ENCODE results near the gene FCN2.
A peak's percentile ranks its signal among the peaks of the same experiment; 100 is the strongest.

The FCN2 gene

DNA sequence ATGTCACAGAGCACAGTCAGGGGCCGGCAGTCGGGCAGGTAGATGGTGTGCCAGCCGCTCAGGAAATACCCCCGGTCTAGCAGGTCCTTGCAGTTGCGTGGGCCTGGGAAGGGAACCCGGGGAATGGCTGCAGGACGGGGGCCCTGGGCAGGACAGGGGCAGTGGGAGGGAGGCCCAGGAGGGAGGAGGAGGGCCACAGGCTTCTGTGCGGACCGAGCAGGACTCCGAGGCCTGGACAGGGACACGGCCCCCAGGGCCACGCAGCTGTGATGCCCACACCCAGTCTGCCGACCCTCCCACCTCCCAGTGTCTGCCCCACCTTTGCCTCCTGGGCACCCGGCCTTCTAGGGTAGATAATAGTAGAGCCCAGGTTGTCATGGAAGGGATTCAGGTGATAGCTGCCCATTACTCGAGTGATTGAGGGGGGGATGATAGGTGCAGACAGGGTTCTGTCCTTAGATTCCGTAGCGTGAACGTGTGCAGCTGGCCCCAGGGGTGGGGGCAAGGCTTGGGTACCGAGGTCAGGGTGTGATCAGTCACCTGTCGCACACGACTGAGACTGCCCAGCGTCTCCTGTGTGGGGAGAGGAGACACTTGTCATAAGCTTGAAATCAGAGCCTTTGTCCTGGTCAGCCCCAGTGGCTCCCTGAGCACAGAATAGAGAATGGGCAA is 32.6 kb downstream of the FCN2 start:
- no peak for DNase-seq

DNA sequence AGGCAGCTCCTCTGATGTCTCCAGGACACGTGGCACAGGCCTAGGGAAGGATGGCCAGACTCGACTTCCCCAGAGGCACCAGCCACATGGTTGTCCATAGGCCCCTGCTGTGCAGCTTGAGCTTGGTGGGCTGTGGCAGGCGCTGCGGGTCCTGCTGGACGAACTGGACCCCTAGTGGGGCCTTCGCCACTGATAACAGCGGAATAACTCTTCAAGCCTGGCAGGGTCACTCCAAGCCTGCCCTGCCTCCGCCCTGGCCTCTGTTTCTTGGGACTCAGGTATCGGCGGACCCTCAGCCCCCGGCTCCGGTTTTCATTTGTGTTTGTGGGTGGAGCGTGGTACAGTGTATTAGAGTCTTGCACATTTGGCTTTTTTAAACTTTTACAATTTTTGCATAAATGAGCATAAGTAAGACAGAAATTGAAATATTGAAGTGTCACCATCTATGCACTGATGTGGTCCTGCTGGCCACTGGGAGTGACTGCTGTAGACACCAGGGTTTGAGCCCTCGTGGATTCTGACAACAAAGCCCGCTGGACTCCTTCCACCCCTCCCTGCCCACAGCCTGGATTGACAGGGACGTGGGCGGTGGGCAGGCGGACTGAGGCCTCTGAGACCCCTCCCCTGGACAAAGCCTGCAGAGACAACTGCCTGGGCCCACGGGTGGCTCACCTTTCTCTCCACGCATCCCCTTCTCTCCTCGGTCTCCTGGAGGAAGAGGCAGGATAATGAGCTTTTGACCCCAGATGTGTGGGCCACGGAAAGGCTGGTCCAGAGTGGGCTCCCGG is 33.3 kb downstream of the FCN2 start:
- DNase-seq: no peak

DNA sequence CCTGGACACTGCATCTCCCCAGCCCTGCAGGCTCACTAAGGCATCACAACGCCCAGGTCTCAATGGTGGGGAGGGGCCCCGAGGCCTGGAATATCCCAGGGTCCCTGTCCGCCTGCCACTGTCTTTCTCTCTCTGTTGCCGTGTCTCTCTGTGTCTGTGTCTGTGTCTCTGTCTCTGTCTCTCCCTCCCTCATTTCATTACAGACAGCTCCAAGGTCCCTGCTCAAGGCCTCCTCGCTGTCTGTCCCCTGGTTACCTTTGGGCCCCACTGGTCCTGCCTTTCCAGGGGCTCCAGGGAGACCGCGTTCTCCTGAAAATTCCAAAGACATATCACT is 33.9 kb downstream of the FCN2 start:
- DNase-seq: no peak

DNA sequence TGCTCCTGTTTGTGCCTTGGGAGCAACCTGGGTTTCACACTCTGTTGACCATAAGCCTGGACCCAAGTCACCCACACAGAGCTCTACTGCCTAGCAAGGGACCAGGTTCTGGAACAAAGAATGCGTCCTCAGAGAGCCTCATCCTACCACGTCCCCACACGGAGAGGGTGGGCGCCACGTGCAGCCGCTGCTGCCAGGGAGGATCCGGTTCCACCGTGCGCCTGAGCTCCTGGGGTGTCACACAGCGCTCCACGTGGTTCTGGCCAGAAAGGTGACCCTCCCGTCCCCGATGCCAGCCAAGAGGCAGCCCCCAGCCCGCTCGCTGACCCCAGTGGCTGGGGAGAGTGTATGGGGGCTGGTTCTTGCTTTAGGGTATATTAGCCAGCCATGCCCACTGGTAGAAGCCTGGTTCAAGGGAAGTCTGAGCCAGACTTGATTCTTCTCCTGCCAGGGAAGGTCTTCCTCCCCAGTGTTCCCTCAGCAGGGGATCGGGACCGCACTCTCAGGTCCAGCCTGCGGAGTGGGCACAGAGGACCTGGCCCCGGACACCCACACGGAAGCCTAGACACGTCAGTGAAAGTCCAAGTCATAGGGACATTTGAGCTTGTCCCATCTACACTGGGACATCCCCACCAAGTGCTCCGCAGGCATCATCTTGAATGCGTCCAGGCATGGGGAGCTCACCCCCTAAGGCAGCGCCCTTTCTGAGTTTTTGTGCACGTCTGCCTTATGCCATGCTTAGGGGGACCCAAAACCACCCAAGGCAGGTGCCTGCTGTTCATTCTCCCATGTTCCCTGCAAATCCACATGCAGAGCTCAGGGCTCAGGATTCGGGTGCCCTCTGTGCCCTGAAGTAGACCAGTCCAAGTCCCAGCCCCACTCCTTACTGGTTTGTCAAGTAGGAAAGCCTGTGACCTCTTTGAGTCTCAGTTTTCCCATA is 34.7 kb downstream of the FCN2 start:
- no peak for DNase-seq

DNA sequence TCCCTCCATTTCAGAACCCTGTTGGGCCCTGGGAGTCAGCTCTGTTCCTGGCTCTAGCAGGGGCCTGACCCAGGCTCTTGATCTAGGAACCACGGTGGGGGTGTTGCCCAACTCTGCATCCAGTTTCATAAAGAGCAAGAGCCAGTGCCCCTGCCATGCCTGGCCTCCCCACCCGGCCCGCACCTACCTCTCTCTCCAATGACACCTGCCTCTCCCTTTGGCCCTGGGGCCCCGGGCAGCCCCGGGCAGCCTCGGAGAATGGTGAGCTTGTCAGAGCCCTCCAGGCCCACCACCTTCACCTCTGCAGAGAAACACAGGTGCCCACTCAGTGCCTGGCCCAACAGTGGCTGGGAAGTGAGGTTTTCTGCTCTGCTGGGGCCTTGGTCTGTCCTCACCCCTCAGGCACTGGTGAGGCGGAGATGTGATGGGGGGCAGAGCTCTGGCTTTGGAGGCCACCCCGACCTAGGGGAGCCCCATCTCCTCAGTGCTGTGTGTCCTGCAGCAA is 35.6 kb downstream of the FCN2 start:
- DNase-seq: no peak

DNA sequence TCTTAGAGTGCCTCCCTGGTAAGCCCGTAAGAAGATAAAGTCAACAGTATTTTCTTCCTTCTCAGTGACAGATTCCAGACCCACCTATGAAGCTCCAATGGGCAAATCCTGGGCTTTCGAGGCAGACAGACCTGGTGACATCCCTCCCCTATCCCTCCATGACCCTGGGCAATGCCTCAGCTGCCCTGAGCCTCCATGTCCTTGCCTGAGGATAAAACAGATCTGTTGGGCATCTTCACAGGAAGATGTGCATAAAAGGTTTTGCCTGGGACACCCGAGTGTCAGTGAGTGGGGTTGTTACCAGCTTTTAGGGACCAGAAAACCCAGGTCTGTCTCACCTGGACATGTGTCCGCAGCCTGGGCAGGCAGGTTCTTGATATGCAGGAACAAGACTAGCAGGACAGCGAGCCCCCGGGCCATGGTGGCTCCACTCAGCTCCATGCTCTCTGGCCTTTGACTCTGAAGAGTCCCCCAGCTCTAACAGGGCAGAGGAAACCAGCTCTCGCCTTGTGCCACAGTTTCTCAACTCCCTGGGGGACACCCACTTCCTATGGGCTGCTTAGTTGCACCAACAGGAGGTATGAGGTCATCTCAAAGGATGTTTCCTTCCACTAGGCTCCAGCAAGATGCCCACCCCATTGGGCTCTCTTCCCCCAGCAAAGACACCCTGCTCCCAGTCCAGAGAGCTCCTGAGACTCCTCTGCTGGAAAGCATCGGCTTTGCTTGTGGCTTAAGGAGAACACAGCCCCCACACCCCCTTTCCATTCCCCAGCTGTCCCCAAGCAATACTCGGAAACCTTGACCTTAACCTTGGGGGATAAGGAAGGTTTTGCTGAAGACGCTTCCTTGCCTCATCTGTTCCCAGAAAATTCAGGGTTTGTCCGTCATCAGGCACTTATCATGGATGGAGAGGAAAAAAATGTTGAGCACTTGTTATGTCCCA is 37.1 kb downstream of the FCN2 start, which contains the start of gene FCN1:
TSS of gene FCN1 (minus strand) at position 482 of the 943 bp plus-strand sequence. CDS start at position 441, 41 bp downstream.
- peak; percentile 72 for DNase-seq

DNA sequence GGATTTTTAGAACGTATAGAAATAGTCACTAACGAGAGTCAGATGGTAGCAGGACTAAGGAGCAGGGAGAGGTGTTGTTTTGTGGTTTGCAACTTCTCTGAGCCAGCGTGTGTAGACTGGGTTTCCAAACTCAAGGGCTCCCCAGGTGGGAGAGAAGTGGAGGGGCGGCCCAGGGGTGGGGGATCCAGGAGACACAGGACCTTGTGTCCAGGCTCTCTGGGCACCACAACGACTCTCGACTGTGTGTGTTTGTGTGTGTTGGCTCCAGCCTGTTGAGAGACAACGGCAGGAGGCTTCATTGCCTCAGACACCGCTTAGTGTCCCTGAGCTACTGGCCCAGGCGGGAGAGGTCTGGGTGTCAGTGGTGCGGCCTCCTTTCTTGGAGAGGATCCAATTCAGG is 38.0 kb downstream of the FCN2 start:
- DNase-seq: no peak

DNA sequence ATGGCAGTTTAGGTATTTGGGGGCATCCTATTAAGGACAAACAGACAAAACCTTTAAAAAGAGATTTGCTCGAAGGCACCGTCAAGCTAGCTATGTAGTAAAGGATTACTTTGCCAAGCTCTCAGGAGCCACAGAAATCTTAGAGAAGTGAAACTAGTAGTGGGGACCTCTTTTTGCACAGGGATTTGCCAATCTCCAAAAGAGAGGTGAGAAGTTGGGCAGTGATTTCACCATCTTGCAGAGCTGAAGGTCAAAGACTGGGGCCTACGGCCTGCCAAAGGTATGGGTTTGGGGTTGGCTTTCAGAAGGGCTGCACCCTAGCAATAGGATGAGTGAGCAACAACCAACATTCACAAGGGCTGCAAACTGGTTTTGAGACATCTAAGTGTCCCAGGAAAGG is 38.7 kb downstream of the FCN2 start:
- DNase-seq: peak; percentile 66

DNA sequence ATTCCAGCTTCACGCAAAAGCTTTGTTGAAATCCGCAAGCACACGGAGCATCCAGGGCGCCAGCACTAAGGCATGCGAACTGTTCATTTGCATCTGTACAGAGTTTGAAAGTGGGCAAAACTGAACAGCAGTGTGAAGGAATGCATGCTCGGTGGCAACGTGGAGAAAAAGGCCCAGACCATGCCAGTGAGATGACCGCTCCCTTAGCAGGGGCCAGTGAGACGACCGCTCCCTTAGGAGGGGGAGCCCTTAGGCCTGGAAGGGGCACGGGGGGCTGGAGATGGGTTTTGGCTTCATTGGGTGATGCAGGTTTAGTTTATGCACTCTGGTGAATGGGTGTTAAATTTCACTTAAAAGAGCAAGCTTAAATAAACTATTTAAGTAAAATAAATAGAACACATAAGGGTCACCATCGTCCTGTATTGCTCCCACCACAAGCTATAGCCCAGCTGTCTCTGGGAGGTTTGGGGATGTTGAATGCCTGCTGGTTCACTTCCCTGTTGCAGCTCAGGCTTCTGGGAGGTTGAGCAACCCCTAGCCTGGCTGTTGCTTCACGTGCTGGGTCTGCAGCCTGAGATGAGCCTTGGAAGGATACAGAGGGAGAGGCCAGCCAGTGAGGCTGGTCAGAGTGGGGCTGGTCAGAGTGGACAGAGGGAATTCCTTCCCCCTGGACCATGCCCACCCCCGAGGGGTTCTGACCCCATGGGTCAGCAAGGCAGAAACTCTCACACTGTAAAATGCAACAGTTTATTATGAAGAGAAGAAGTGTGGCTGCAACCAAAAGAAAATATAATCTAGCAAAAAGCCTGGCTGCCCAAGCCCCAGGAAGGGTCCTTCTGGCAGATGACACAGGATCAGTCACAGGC is 41.7 kb downstream of the FCN2 start:
- DNase-seq: peak; percentile 87

DNA sequence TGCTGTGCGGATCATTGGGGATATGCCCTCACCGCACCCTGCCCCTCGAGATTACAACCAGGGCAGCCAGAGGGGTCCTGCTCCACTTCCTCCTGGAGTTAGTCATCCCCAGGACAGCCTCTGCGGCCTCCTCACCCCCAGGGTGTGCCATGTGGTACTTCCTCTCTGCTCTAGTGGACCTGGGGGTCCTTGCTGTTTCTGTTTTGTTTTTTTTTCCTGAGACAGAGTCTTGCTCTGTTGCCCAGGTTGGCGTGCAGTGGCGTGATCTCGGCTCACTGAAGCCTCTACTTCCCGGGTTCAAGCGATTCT is 42.3 kb downstream of the FCN2 start:
- peak; percentile 63 for DNase-seq

DNA sequence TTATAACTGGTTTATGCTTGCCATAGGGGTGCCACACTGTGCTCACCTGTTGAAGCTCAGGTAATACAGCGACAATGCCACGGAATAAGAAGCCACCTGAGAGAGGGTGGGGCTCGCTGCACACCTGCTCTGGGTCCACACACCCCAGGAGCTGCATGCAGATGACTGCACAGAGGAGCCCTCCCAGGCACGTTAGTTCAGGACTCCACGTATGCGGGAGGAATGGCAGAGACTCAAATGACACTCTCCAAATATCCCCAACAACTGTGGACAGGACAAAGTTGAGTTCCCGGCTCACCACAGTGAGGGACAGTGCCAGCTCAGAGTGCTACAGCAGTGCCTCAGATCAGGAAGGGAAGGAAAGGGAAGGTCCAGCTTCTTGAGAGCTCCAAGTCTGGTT is 42.9 kb downstream of the FCN2 start:
- no peak for DNase-seq

DNA sequence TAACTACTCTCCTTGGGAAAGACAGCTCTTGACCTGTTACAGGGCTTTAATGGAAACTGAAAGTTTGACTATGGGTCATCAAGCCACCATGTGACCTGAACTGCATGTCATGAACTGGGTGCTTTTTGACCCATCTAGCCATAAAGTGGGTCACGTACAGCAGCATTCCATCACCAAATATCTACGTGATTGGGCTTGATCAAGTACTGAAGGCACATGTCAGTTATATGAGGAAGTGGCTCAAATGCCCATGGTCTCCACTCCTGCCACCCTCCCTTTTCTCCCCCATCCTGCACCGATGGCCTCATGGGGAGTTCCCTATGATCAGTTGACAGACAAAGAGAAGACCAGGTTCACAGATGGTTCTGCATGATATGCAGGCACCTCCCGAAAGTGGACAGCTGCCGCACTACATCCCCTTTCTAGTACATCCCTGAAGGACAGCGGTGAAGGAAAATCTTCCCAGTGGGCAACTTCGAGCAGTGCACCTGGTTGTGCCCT is 44.5 kb downstream of the FCN2 start:
- DNase-seq: peak; percentile 84

DNA sequence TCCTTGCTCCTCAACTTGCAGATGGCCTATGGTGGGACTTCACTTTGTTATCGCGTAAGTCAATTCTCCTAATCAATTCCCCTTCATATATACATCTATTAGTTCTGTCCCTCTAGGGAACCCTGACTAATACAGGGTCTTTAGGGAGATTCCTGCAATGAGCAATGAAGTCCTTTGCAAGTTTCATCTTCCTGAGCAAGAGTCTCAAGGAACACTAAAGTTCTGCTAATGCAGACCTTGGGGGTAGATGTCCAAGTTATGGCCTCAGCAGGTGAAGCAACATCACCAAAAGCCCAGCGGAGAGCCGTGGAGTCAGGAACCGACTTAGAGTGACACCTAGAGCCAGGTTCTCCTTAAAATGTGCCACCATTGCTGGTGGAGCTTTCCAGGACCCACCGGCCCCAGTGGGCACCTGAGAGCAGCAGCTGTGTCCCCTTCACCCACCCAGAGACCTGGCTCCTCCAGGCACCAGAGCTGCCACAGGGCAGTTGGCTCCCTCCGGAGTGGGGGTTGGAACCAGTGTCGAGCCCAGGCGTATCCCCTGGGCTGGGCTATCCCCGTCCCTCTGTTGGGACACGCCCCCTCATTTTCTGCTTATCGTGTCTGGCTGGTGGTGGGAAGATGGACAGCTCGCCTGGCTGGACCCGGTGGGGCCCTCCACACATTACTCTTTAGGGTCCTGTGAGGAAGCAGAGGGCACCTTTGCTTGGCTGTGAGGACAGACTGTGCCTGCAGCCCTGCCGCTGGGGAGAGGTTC is 48.0 kb downstream of the FCN2 start:
- peak; percentile 22 for DNase-seq

DNA sequence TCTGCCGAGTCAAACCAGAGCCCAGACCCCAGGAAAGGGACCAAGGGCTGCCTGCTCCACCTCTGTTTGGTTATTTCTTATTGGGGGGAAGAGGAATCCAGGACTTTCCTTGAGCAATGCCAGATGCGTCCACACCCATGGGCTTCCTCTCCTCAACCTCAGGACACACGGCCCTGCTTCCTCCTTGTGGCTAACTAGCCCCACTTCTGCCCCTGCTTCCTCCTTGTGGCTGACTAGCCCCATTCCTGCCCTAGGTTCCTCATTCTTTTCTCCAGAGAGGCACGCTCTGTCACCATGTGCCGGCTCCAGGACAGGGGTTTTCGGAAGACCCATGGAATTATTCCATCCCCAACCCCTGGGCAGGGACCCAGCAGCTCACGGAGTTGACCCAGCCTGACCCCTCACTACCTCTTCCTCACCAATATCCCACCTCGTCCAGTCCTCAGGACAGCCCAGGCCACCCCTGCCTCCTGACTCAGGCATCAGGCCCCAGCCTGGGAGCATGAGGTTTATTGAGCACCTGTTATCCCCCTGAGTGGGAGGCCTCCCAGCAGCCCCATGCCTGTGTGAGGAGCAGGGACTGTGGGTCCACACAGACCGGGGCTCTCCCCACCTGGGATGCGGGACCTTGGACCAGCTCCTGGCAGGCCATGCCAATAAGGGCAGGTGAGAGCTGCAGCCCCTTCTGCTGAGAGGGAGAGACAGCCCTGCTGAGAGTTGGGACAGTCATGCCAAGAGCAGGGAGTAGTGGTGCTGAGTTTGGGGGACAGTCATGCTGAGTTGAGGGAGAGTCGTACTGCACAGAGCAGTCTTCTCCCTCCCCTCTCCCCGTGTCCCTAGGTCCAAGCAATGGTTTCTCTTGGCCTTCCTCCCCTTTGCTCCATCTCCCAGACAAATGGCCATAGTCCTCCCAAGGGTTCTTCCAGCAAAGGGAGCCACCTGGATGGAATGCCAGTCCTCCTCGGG is 48.9 kb downstream of the FCN2 start:
- peak; percentile 94 for DNase-seq

DNA sequence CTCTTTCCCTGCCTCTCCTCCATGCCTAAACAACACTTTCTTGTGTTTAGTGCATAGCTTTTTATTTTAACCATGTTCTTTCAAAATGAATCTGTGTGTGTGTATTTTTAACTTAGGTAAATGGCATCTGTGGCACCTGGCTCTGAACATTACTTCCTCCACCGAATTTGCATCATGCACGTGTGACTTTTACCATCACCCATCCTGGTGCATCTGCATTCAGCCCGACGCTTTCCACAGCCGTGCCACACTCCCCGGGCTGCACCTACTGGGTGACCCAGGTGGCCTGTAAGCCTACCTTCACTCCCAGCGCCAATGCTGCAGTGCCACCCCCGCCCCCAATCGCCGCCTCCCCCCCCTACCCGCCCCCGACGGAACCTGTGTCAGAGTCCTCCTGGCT is 49.8 kb downstream of the FCN2 start:
- no peak for DNase-seq

DNA sequence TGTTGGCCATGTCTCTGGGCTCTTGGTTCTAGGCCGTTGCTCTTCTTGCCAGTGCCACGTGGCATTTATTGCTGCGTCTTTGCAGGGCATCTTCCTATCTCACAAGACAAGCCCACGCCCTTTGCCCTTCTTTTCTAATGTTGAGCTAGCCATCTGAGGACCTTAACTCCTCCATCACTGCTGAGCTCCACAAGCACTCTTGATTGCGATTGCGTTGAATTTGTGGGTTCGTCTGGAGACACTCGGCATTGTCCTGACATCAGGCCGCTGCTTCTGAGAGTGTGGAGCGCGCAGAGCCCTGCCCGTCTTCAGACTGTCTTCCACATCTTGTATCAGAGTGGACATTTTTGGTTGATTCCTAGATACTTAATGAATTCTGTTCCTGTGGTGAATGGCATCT is 51.6 kb downstream of the FCN2 start:
- no peak for DNase-seq

DNA sequence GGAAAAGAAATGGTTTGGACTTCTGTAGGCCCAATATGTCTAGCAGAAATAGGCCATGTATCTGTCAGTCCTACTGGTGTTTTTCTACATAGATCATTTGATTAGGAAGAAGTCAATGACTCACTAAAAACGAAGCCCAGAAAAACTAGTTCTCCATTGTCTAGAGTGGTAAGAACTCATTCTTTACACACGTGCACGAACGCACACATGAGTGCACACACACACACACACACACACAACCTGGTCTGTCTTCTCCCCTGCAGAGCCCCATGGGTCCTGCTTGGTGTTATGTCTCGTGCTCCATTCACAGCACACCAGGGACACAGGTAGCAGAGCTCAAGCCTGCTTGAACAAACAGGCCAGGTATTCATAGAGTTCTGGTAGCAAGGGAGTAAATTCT is 52.0 kb downstream of the FCN2 start:
- DNase-seq: peak; percentile 35

DNA sequence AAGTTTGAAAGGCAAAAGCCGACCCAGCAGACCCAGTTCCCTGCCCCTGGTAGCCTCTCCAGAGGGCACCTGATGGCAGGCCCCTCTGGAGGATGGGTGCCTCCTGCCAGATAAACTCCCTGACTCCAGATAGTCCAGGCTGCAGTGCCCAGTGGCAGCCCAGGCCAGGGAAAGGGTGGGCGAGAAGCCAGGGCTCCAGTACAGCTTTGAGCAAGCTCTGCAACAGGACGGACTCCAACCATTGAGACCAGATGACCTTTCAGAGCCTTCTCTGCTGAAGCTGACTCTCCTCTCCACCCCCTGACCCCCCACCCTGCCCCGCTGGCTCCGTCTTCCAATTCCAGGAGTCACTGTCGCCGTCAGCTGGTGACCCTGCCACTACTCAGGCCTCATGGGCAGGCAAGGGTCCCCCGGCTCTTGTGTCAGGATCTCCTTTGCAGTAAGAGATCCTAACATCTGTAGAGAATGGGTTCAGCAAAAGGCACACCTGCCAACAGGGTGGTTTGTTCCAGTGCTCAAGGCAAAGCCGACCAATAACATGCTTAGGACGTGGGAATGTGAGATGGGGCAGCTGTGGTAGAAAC is 52.6 kb downstream of the FCN2 start:
- no peak for DNase-seq
